Gastrocnemius medialis (tissue), 4 donors: Measurements from ENCODE around the gene DERA.
A peak's percentile ranks its signal among the peaks of the same experiment; 100 is the strongest.

Experiments
- CTCF ChIP-seq, 5 experiments: fragments of 450-650 bp in 3 of 5; fragments of 200-600 bp in 2 of 5; sonication (generic) in 2 of 5; IDR thresholded peaks in 4 of 5; conservative IDR thresholded peaks in 1 of 5; 1 replicate in 4 of 5; 2 replicates in 1 of 5; pipeline ENCODE4 v1.5.1; 2016 to 2019; ENCODE audit warnings: antibody characterized with exemption in 5 of 5, mild to moderate bottlenecking in 3 of 5, moderate library complexity in 3 of 5
- POLR2A ChIP-seq, 2 donors: fragments of 450-650 bp; IDR thresholded peaks; one replicate each; pipeline ENCODE4 v1.6.1; 2017; ENCODE audit warnings: antibody characterized with exemption in 2 of 2, mild to moderate bottlenecking in 2 of 2, moderate library complexity in 2 of 2

- TF ChIP-seq CTCF (IDR thresholded peaks at IDR 0.05 in 4 of 5, conservative IDR thresholded peaks at IDR 0.05 in 1 of 5) (peak; percentile 30 to 61 (median 55)), POLR2A (IDR thresholded peaks at IDR 0.05) (no peak)
Measured at GRCh38 chr12:15899282-15899870, 11.8 kb upstream of the DERA start.
